GM19099 (cell line): Measurements from ENCODE around the gene ZNF331.

Experiments
- POLR2A ChIP-seq: IDR thresholded peaks from 3 replicates; pipeline ENCODE4 v1.6.1; 2011; ENCODE audit warnings: low read depth; ENCODE audit not compliant: insufficient read length; ENCODE audit errors: extremely low read depth

Gene ZNF331

GRCh38 chr19:53552001-53552721 is 14.2 kb downstream of the ZNF331 start:
- no peak for TF ChIP-seq POLR2A

- TF ChIP-seq POLR2A: no peak
These were observed 15.2 kb downstream of the ZNF331 start for GRCh38 chr19:53553156-53553555.

GRCh38 chr19:53553865-53554791 is 16.2 kb downstream of the ZNF331 start:
- TF ChIP-seq POLR2A: peak; percentile 50

GRCh38 chr19:53554804-53555203 is 16.9 kb downstream of the ZNF331 start:
- no peak for TF ChIP-seq POLR2A

- TF ChIP-seq POLR2A: no peak
These were observed 17.4 kb downstream of the ZNF331 start for GRCh38 chr19:53555352-53555751.

- TF ChIP-seq POLR2A: no peak
These were observed 33.4 kb downstream of the ZNF331 start for GRCh38 chr19:53571339-53571738.

GRCh38 chr19:53576941-53577653 is 39.2 kb downstream of the ZNF331 start:
- TF ChIP-seq POLR2A: no peak

GRCh38 chr19:53577968-53578367 is 40.0 kb downstream of the ZNF331 start:
- no peak for TF ChIP-seq POLR2A

GRCh38 chr19:53579518-53579917 is 41.6 kb downstream of the ZNF331 start:
- TF ChIP-seq POLR2A: no peak

- no peak for TF ChIP-seq POLR2A
These were observed 43.2 kb downstream of the ZNF331 start for GRCh38 chr19:53580871-53581835.

- no peak for TF ChIP-seq POLR2A
These were observed 43.9 kb downstream of the ZNF331 start for GRCh38 chr19:53581871-53582279.

GRCh38 chr19:53583181-53583580 is 45.2 kb downstream of the ZNF331 start:
- TF ChIP-seq POLR2A: no peak

GRCh38 chr19:53586277-53586691 is 48.3 kb downstream of the ZNF331 start:
- no peak for TF ChIP-seq POLR2A

- no peak for TF ChIP-seq POLR2A
These were observed 57.0 kb downstream of the ZNF331 start for GRCh38 chr19:53594811-53595509.

- no peak for TF ChIP-seq POLR2A
These were observed 57.5 kb downstream of the ZNF331 start for GRCh38 chr19:53595510-53595867.
